ENCODE data around the gene KRTAP10-1. TPM values are rescaled to one million over a fixed set of nuclear protein-coding genes. Genes with fewer than 3 reads are reported as not detected.

Gene KRTAP10-1
- total RNA-seq, 1 experiment from 2014 or later = not detected

GRCh38 chr21:44508426-44508710 lies 31.6 kb downstream of the KRTAP10-1 start (continued):
- TF ChIP-seq PRDM15 (CRISPR knock-in tag; IDR thresholded peaks at IDR 0.05) (no peak), ETV6 (CRISPR knock-in tag; IDR thresholded peaks at IDR 0.05) (no peak), GRHL2 (CRISPR knock-in tag; IDR thresholded peaks at IDR 0.05; ENCODE audit: insufficient replicate concordance, severe bottlenecking) (no peak), SOX15 (CRISPR knock-in tag; IDR thresholded peaks at IDR 0.05) (no peak), ATF3 (CRISPR knock-in tag; conservative IDR thresholded peaks at IDR 0.05) (no peak), TP53 (CRISPR knock-in tag; IDR thresholded peaks at IDR 0.05) (no peak), FOXK1 (CRISPR knock-in tag; IDR thresholded peaks at IDR 0.05) (no peak), JAZF1 (CRISPR knock-in tag; IDR thresholded peaks at IDR 0.05) (no peak), ZNF396 (CRISPR knock-in tag; IDR thresholded peaks at IDR 0.05; ENCODE audit: borderline replicate concordance) (no peak), SMAD4 (CRISPR knock-in tag; IDR thresholded peaks at IDR 0.05) (no peak)

GRCh38 chr21:44507673-44508425 lies 32.1 kb downstream of the KRTAP10-1 start:
- Mint-ChIP-seq H3K27me3 (ENCODE audit: low read depth) (no peaks in the 10 kb centered on the region), H3K4me3 (no peak overlapping the region), H3K27ac (no peak overlapping the region), H3K4me1 (no peaks in the 10 kb centered on the region; the same call in 1 of the 2 replicates), H3K36me3 (no peaks in the 10 kb centered on the region), H3K9me3 (no peaks in the 10 kb centered on the region)
- ChIA-PET POLR2A (no interaction called here), CTCF (interaction anchor here (0.5 to 1.0 kb wide), 2 partner anchors 28 to 286 kb away, joined by 3 to 4 read pairs; no protein-coding TSS in a partner anchor)
- DNase-seq (ENCODE audit: low spot score) (no peak), ATAC-seq (no peak)
- TF ChIP-seq CDX4 (CRISPR knock-in tag; IDR thresholded peaks at IDR 0.05; ENCODE audit: borderline replicate concordance) (no peak), HMGA2 (CRISPR knock-in tag; IDR thresholded peaks at IDR 0.05) (no peak), FOXK1 (CRISPR knock-in tag; IDR thresholded peaks at IDR 0.05) (no peak), NFE2L1 (CRISPR knock-in tag; IDR thresholded peaks at IDR 0.05) (no peak), ZNF317 (CRISPR knock-in tag; IDR thresholded peaks at IDR 0.05; ENCODE audit: borderline replicate concordance, low read depth) (no peak), ZSCAN18 (CRISPR knock-in tag; IDR thresholded peaks at IDR 0.05) (no peak), ELF4 (CRISPR knock-in tag; IDR thresholded peaks at IDR 0.05; ENCODE audit: low read depth) (no peak), SMAD4 (CRISPR knock-in tag; IDR thresholded peaks at IDR 0.05) (no peak), TEAD4 (CRISPR knock-in tag; IDR thresholded peaks at IDR 0.05) (no peak), ATF3 (CRISPR knock-in tag; conservative IDR thresholded peaks at IDR 0.05) (no peak), GTF2I (CRISPR knock-in tag; conservative IDR thresholded peaks at IDR 0.05) (no peak), ZNF671 (CRISPR knock-in tag; IDR thresholded peaks at IDR 0.05) (no peak), ZNF423 (CRISPR knock-in tag; IDR thresholded peaks at IDR 0.05) (no peak), AFF4 (CRISPR knock-in tag; IDR thresholded peaks at IDR 0.05; ENCODE audit: borderline replicate concordance) (no peak), CREM (CRISPR knock-in tag; IDR thresholded peaks at IDR 0.05) (no peak), ATF1 (CRISPR knock-in tag; IDR thresholded peaks at IDR 0.05) (no peak)

Measured in WTC11 (cell line).